Measurements from ENCODE around the gene STIL.

The STIL gene

GRCh38 chr1:47241114-47242113, 72.5 kb downstream of the STIL start:
- no peak overlapping the region for H2BK5ac ChIP-seq (ENCODE audit: low read depth, low read length, poor library complexity)
- no CpG with 5 or more reads among the region's 11 CpGs for WGBS (ENCODE audit: extremely low coverage, insufficient coverage, insufficient read length)

GRCh38 chr1:47238935-47239592, 74.9 kb downstream of the STIL start:
- DNase-seq, result no peak
- no peak overlapping the region for H4K12ac ChIP-seq (ENCODE audit: low read depth, low read length)
- H3K4ac ChIP-seq (ENCODE audit: low read depth, low read length), result no peak overlapping the region
- H3K4me3 ChIP-seq (ENCODE audit: low read depth, low read length), result no peak overlapping the region
- H3K18ac ChIP-seq (ENCODE audit: low read length), result no peak overlapping the region
- H3K27ac ChIP-seq (ENCODE audit: low read depth, low read length), result no peak overlapping the region
- no peak overlapping the region for H4K8ac ChIP-seq (ENCODE audit: low read depth, low read length)
- H3K27me3 ChIP-seq (ENCODE audit: insufficient read depth, low read length), result peaks cover 8% of the 10 kb centered on the region
- H3K4me2 ChIP-seq (ENCODE audit: low read length), result no peak overlapping the region
- no peak overlapping the region for H2AK5ac ChIP-seq (ENCODE audit: low read length)
- H3K9ac ChIP-seq (ENCODE audit: low read length), result no peak overlapping the region
- no peak overlapping the region for H2AFZ ChIP-seq (ENCODE audit: insufficient read depth, low read length, poor library complexity)
- H4K91ac ChIP-seq (ENCODE audit: low read depth, low read length), result no peak overlapping the region
- no peaks in the 10 kb centered on the region for H3K36me3 ChIP-seq (ENCODE audit: control insufficient read depth in 1 of 2, insufficient read depth in 2 of 2, low read length in 2 of 2)
- H2BK120ac ChIP-seq (ENCODE audit: insufficient read depth, low read length, poor library complexity), result no peak overlapping the region
- no peak overlapping the region for H3K14ac ChIP-seq (ENCODE audit: low read length)
- WGBS (ENCODE audit: extremely low coverage, insufficient coverage, insufficient read length), result no CpG with 5 or more reads among the region's 5 CpGs
- no peak overlapping the region for H3K23ac ChIP-seq (ENCODE audit: low read length)
- H3K4me1 ChIP-seq (ENCODE audit: control insufficient read depth in 1 of 2, insufficient read depth in 2 of 2, low read length in 2 of 2), result peaks cover 5 to 6% of the 10 kb centered on the region in 2 experiments
- no peaks in the 10 kb centered on the region for H3K79me2 ChIP-seq (ENCODE audit: control insufficient read depth, insufficient read depth, low read length, poor library complexity)
- no peak overlapping the region for H2BK5ac ChIP-seq (ENCODE audit: low read depth, low read length, poor library complexity)
- no peak overlapping the region for H2BK12ac ChIP-seq (ENCODE audit: low read length)
- no peaks in the 10 kb centered on the region for H3K79me1 ChIP-seq (ENCODE audit: low read length)
- H3K9me3 ChIP-seq (ENCODE audit: insufficient read depth, low read depth, low read length), result no peaks in the 10 kb centered on the region

More at GRCh38 chr1:47241114-47242113, 72.5 kb downstream of the STIL start:
- H3K36me3 ChIP-seq (ENCODE audit: control insufficient read depth in 1 of 2, insufficient read depth in 2 of 2, low read length in 2 of 2), result no peaks in the 10 kb centered on the region
- no peak overlapping the region for H4K8ac ChIP-seq (ENCODE audit: low read depth, low read length)
- no peak overlapping the region for H2AFZ ChIP-seq (ENCODE audit: insufficient read depth, low read length, poor library complexity)
- no peaks in the 10 kb centered on the region for H3K9me3 ChIP-seq (ENCODE audit: insufficient read depth, low read depth, low read length)
- no peak overlapping the region for H3K27ac ChIP-seq (ENCODE audit: low read depth, low read length)
- H3K18ac ChIP-seq (ENCODE audit: low read length), result no peak overlapping the region
- H2BK120ac ChIP-seq (ENCODE audit: insufficient read depth, low read length, poor library complexity), result no peak overlapping the region
- no peak overlapping the region for H3K4me2 ChIP-seq (ENCODE audit: low read length)
- no peak for DNase-seq
- no peak overlapping the region for H4K91ac ChIP-seq (ENCODE audit: low read depth, low read length)
- no peak overlapping the region for H3K4ac ChIP-seq (ENCODE audit: low read depth, low read length)
- H3K14ac ChIP-seq (ENCODE audit: low read length), result no peak overlapping the region
- H3K79me1 ChIP-seq (ENCODE audit: low read length), result no peaks in the 10 kb centered on the region
- no peak overlapping the region for H3K9ac ChIP-seq (ENCODE audit: low read length)
- H3K79me2 ChIP-seq (ENCODE audit: control insufficient read depth, insufficient read depth, low read length, poor library complexity), result no peaks in the 10 kb centered on the region
- H3K4me1 ChIP-seq (ENCODE audit: control insufficient read depth in 1 of 2, insufficient read depth in 2 of 2, low read length in 2 of 2), result no peaks in the 10 kb centered on the region
- H2BK12ac ChIP-seq (ENCODE audit: low read length), result no peak overlapping the region
- H3K23ac ChIP-seq (ENCODE audit: low read length), result no peak overlapping the region
- no peaks in the 10 kb centered on the region for H3K27me3 ChIP-seq (ENCODE audit: insufficient read depth, low read length)
- H3K4me3 ChIP-seq (ENCODE audit: low read depth, low read length), result no peak overlapping the region
- H2AK5ac ChIP-seq (ENCODE audit: low read length), result no peak overlapping the region
- no peak overlapping the region for H4K12ac ChIP-seq (ENCODE audit: low read depth, low read length)

- no peak overlapping the region for H4K12ac ChIP-seq (ENCODE audit: low read depth, low read length)
- H3K9me3 ChIP-seq (ENCODE audit: insufficient read depth, low read depth, low read length), result peaks cover 4% of the 10 kb centered on the region
- H3K23ac ChIP-seq (ENCODE audit: low read length), result no peak overlapping the region
- H3K4me3 ChIP-seq (ENCODE audit: low read depth, low read length), result no peak overlapping the region
- peaks cover 5 to 10% of the 10 kb centered on the region in 2 experiments for H3K4me1 ChIP-seq (ENCODE audit: control insufficient read depth in 1 of 2, insufficient read depth in 2 of 2, low read length in 2 of 2)
- no peak overlapping the region for H2BK5ac ChIP-seq (ENCODE audit: low read depth, low read length, poor library complexity)
- no peak overlapping the region for H3K14ac ChIP-seq (ENCODE audit: low read length)
- H3K27me3 ChIP-seq (ENCODE audit: insufficient read depth, low read length), result peaks cover 40% of the 10 kb centered on the region
- H3K27ac ChIP-seq (ENCODE audit: low read depth, low read length), result no peak overlapping the region
- H3K18ac ChIP-seq (ENCODE audit: low read length), result no peak overlapping the region
- H4K91ac ChIP-seq (ENCODE audit: low read depth, low read length), result no peak overlapping the region
- no peak overlapping the region for H2AK5ac ChIP-seq (ENCODE audit: low read length)
- no peak overlapping the region for H2BK120ac ChIP-seq (ENCODE audit: insufficient read depth, low read length, poor library complexity)
- no peak overlapping the region for H3K4me2 ChIP-seq (ENCODE audit: low read length)
- H4K8ac ChIP-seq (ENCODE audit: low read depth, low read length), result no peak overlapping the region
- H2AFZ ChIP-seq (ENCODE audit: insufficient read depth, low read length, poor library complexity), result no peak overlapping the region
- no peak for DNase-seq
- H3K79me1 ChIP-seq (ENCODE audit: low read length), result no peaks in the 10 kb centered on the region
- WGBS (ENCODE audit: extremely low coverage, insufficient coverage, insufficient read length), result no CpG with 5 or more reads among the region's 4 CpGs
- no peaks in the 10 kb centered on the region for H3K36me3 ChIP-seq (ENCODE audit: control insufficient read depth in 1 of 2, insufficient read depth in 2 of 2, low read length in 2 of 2)
- no peak overlapping the region for H3K9ac ChIP-seq (ENCODE audit: low read length)
- H3K4ac ChIP-seq (ENCODE audit: low read depth, low read length), result no peak overlapping the region
- H3K79me2 ChIP-seq (ENCODE audit: control insufficient read depth, insufficient read depth, low read length, poor library complexity), result no peaks in the 10 kb centered on the region
- no peak overlapping the region for H2BK12ac ChIP-seq (ENCODE audit: low read length)
Observed at GRCh38 chr1:47235806-47236205, 78.1 kb downstream of the STIL start.

- Histone ChIP-seq H3K79me2 (ENCODE audit: control insufficient read depth, insufficient read depth, low read length, poor library complexity) (no peaks in the 10 kb centered on the region), H4K8ac (ENCODE audit: low read depth, low read length) (no peak overlapping the region), H3K4ac (ENCODE audit: low read depth, low read length) (no peak overlapping the region), H2AFZ (ENCODE audit: insufficient read depth, low read length, poor library complexity) (no peak overlapping the region), H2BK5ac (ENCODE audit: low read depth, low read length, poor library complexity) (no peak overlapping the region), H3K9me3 (ENCODE audit: insufficient read depth, low read depth, low read length) (peaks cover 4% of the 10 kb centered on the region), H3K23ac (ENCODE audit: low read length) (no peak overlapping the region), H4K91ac (ENCODE audit: low read depth, low read length) (no peak overlapping the region), H3K4me3 (ENCODE audit: low read depth, low read length) (no peak overlapping the region), H3K4me1 (ENCODE audit: control insufficient read depth in 1 of 2, insufficient read depth in 2 of 2, low read length in 2 of 2) (peaks cover 5 to 10% of the 10 kb centered on the region in 2 experiments), H3K4me2 (ENCODE audit: low read length) (peak overlapping the region; percentile 38), H2BK12ac (ENCODE audit: low read length) (no peak overlapping the region), H3K18ac (ENCODE audit: low read length) (no peak overlapping the region), H3K9ac (ENCODE audit: low read length) (no peak overlapping the region), H3K36me3 (ENCODE audit: control insufficient read depth in 1 of 2, insufficient read depth in 2 of 2, low read length in 2 of 2) (no peaks in the 10 kb centered on the region), H4K12ac (ENCODE audit: low read depth, low read length) (no peak overlapping the region), H3K27ac (ENCODE audit: low read depth, low read length) (no peak overlapping the region), H3K27me3 (ENCODE audit: insufficient read depth, low read length) (peaks cover 45% of the 10 kb centered on the region), H2AK5ac (ENCODE audit: low read length) (no peak overlapping the region), H3K14ac (ENCODE audit: low read length) (no peak overlapping the region), H2BK120ac (ENCODE audit: insufficient read depth, low read length, poor library complexity) (no peak overlapping the region), H3K79me1 (ENCODE audit: low read length) (no peaks in the 10 kb centered on the region)
- no peak for DNase-seq
- no CpG with 5 or more reads among the region's 21 CpGs for WGBS (ENCODE audit: extremely low coverage, insufficient coverage, insufficient read length)
Observed at GRCh38 chr1:47235241-47235681, 78.7 kb downstream of the STIL start.

Data from trophoblast cell (in vitro differentiated cells and primary cell).